Gastroesophageal sphincter (tissue), 4 donors: ENCODE results near the gene TGM6. TPM values are rescaled to one million over a fixed set of nuclear protein-coding genes. Genes with fewer than 3 reads are reported as not detected.

Source experiments
- ATAC-seq: fragments of 150-250 bp; one replicate; pipeline ENCODE4 v1.9.1; 2016; ENCODE audit warnings: mild to moderate bottlenecking, moderate library complexity
- H3K27ac ChIP-seq, 4 donors: fragments of 200-600 bp; sonication (generic) in 3 of 4; 1 replicate in 3 of 4; 2 replicates in 1 of 4; pipeline ENCODE4 v1.5.1; 2016 to 2019
- H3K27me3 ChIP-seq: fragments of 200-600 bp; sonication (generic); one replicate; pipeline ENCODE4 v1.5.1; 2019
- H3K36me3 ChIP-seq, 2 donors: fragments of 200-600 bp; sonication (generic); one replicate each; pipeline ENCODE4 v1.5.1; 2019; ENCODE audit warnings: control low read depth in 1 of 2
- H3K4me1 ChIP-seq, 3 donors: fragments of 200-600 bp; sonication (generic); 1 replicate in 2 of 3; 2 replicates in 1 of 3; pipeline ENCODE4 v1.5.1; 2016 to 2019; ENCODE audit warnings: control low read depth in 2 of 3
- H3K4me3 ChIP-seq, 2 donors: fragments of 200-600 bp; sonication (generic); one replicate each; pipeline ENCODE4 v1.5.1; 2019; ENCODE audit warnings: mild to moderate bottlenecking in 1 of 2, moderate library complexity in 1 of 2
- H3K9me3 ChIP-seq, 3 donors: fragments of 200-600 bp; sonication (generic); one replicate each; pipeline ENCODE4 v1.5.1; 2017 to 2019; ENCODE audit warnings: control low read depth in 2 of 3
- EP300 ChIP-seq: sonication (generic); formaldehyde crosslinking; IDR thresholded peaks from one replicate; pipeline ENCODE4 v1.6.1; 2017; ENCODE audit warnings: antibody characterized with exemption, mild to moderate bottlenecking
- POLR2A ChIP-seq, 2 donors: fragments of 450-650 bp; IDR thresholded peaks; one replicate each; pipeline ENCODE4 v1.6.1; 2017; ENCODE audit warnings: antibody characterized with exemption in 2 of 2, mild to moderate bottlenecking in 2 of 2, moderate library complexity in 1 of 2
- POLR2AphosphoS5 ChIP-seq: sonication (generic); formaldehyde crosslinking; IDR thresholded peaks from one replicate; pipeline ENCODE4 v1.6.1; 2017; ENCODE audit warnings: antibody characterized with exemption
- WGBS, 2 donors: methylation state at CpG; one replicate each; pipeline ENCODE4 v1.1.5; 2018; ENCODE audit warnings: low coverage in 1 of 2; 5-methylcytosine and 5-hydroxymethylcytosine counted together
- total RNA-seq, 4 donors: library from RNA; depleted of rRNA; stranded (reverse); fragments of >200 nt; gene quantifications; one replicate each; pipeline ENCODE4 v1.1.0, GENCODE V29; 2016
- TF ChIP-seq, protein P1 (sequence below), 4 experiments: fragments of 200-600 bp in 2 of 4; fragments of 450-650 bp in 2 of 4; sonication (generic) in 1 of 4; IDR thresholded peaks; one replicate each; pipeline ENCODE4 v1.5.1; 2017 to 2019; ENCODE audit warnings: antibody characterized with exemption in 4 of 4, mild to moderate bottlenecking in 2 of 4, moderate library complexity in 2 of 4

TGM6 gene
- total RNA-seq, 4 donors from 2014 or later, result not detected

- Histone ChIP-seq H3K36me3 (peaks cover 27 to 56% of the 10 kb centered on the region in 2 donors), H3K9me3 (no peaks in the 10 kb centered on the region), H3K27ac (no peak overlapping the region), H3K4me1 (peaks cover 0 to 5% (median 0%) of the 10 kb centered on the region in 3 donors), H3K4me3 (no peak overlapping the region), H3K27me3 (no peaks in the 10 kb centered on the region)
- no peak for ATAC-seq
- TF ChIP-seq POLR2AphosphoS5, result no peak
- TF ChIP-seq EP300, result no peak
- TF ChIP-seq, protein P1, sequence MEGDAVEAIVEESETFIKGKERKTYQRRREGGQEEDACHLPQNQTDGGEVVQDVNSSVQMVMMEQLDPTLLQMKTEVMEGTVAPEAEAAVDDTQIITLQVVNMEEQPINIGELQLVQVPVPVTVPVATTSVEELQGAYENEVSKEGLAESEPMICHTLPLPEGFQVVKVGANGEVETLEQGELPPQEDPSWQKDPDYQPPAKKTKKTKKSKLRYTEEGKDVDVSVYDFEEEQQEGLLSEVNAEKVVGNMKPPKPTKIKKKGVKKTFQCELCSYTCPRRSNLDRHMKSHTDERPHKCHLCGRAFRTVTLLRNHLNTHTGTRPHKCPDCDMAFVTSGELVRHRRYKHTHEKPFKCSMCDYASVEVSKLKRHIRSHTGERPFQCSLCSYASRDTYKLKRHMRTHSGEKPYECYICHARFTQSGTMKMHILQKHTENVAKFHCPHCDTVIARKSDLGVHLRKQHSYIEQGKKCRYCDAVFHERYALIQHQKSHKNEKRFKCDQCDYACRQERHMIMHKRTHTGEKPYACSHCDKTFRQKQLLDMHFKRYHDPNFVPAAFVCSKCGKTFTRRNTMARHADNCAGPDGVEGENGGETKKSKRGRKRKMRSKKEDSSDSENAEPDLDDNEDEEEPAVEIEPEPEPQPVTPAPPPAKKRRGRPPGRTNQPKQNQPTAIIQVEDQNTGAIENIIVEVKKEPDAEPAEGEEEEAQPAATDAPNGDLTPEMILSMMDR (IDR thresholded peaks at IDR 0.05), result no peak
- no peak for TF ChIP-seq POLR2A (IDR thresholded peaks at IDR 0.05)
- 87 to 100% methylated on average over 3 of the region's 3 CpGs for WGBS, 2 donors
Measured at GRCh38 chr20:2458919-2459499, 78.3 kb downstream of the TGM6 start.

GRCh38 chr20:2459981-2460751 is 79.5 kb downstream of the TGM6 start:
- TF ChIP-seq, protein P1 (IDR thresholded peaks at IDR 0.05), result no peak
- no peak for TF ChIP-seq EP300
- H3K4me3 ChIP-seq, result no peak overlapping the region
- no peaks in the 10 kb centered on the region for H3K27me3 ChIP-seq
- H3K4me1 ChIP-seq, result no peaks in the 10 kb centered on the region
- no peaks in the 10 kb centered on the region for H3K9me3 ChIP-seq
- no peak overlapping the region for H3K27ac ChIP-seq
- H3K36me3 ChIP-seq, result peaks cover 34 to 68% of the 10 kb centered on the region in 2 donors
- no peak for ATAC-seq
- WGBS, 2 donors, result 65 to 83% methylated on average over 1 of the region's 1 CpG

GRCh38 chr20:2460752-2461424 is 80.2 kb downstream of the TGM6 start:
- no peaks in the 10 kb centered on the region for H3K9me3 ChIP-seq
- 81 to 83% methylated on average over 4 of the region's 4 CpGs for WGBS, 2 donors

GRCh38 chr20:2462484-2462883 is 81.8 kb downstream of the TGM6 start:
- Histone ChIP-seq H3K36me3 (peaks cover 34 to 91% of the 10 kb centered on the region in 2 donors), H3K4me3 (no peak overlapping the region), H3K27me3 (no peaks in the 10 kb centered on the region), H3K9me3 (no peaks in the 10 kb centered on the region), H3K4me1 (peaks cover 0 to 9% (median 0%) of the 10 kb centered on the region in 3 donors), H3K27ac (no peak overlapping the region)
- WGBS, 2 donors, result no CpG with 5 or more reads among the region's 3 CpGs
- ATAC-seq, result no peak
- TF ChIP-seq, protein P1 (IDR thresholded peaks at IDR 0.05), result no peak
- TF ChIP-seq POLR2A (IDR thresholded peaks at IDR 0.05) (no peak), EP300 (no peak), POLR2AphosphoS5 (no peak)

More at GRCh38 chr20:2460752-2461424, 80.2 kb downstream of the TGM6 start:
- Histone ChIP-seq H3K36me3 (peaks cover 34 to 75% of the 10 kb centered on the region in 2 donors), H3K27ac (no peak overlapping the region), H3K27me3 (no peaks in the 10 kb centered on the region), H3K4me3 (no peak overlapping the region), H3K4me1 (no peaks in the 10 kb centered on the region)
- TF ChIP-seq EP300 (no peak), POLR2AphosphoS5 (no peak), POLR2A (IDR thresholded peaks at IDR 0.05) (no peak)
- TF ChIP-seq, protein P1 (IDR thresholded peaks at IDR 0.05), result no peak
- ATAC-seq, result no peak
